ENCODE measurements around the gene YEATS2.
"Not testable (repeated sequence)": the region's sequence is repeated elsewhere in the genome, so short reads cannot be mapped to it uniquely, and the experiment has no call there.

Gene YEATS2

DNA sequence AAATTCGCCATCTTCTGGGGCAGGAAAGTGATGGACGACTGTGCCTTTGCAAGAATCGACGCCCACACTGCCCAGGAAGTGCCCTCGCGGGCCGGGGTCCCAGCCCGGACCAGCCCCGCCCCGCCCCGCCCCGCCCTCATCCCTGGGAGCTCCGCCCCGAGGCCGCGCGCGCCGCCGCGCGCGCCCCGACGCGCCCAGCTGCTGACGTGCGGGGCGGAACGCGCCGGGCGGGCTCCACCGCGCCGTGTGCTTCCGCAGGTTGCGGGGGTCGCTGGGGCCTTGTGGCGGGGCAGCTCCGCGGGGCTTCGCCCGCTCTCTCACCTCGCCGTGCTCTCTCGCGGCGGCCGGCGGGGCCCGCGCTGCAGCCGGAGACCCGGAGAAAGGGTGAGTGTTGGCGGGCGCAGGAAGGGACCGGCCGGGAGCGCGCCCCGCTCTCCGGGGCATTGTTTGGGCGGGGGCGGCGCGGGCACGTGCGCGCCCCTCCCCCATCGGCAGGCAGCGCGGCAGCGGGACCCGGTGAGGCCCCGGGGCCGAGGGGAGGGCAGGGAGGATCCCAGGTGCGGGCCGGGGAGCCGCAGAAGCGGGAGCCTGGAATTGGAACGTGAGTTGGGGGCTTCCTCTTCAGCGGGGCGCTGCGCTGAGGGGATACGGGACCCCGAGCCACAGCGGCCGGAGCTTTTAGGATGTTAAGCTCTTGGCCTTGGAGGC lies at the start of gene YEATS2:
Gene YEATS2, plus strand, starts transcription at position 188 of the 708 bp plus-strand sequence. CDS start 17,366 bp downstream, outside the sequence.
- peak; percentile 29 for DNase-seq (ENCODE audit: low read depth)
- peak within 1 kb of the TSS; percentile 70 for H3K4me3 ChIP-seq (ENCODE audit: low read depth, low read length)

DNA sequence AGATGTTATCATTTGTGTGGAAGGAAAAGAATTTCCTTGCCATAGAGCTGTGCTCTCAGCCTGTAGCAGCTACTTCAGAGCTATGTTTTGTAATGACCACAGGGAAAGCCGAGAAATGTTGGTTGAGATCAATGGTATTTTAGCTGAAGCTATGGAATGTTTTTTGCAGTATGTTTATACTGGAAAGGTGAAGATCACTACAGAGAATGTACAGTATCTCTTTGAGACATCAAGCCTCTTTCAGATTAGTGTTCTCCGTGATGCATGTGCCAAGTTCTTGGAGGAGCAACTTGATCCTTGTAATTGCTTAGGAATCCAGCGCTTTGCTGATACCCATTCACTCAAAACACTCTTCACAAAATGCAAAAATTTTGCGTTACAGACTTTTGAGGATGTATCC lies 47.0 kb upstream of the YEATS2 start:
- H3K4me3 ChIP-seq (ENCODE audit: low read depth, low read length): no peak overlapping the region
- DNase-seq (ENCODE audit: low read depth): no peak

DNA sequence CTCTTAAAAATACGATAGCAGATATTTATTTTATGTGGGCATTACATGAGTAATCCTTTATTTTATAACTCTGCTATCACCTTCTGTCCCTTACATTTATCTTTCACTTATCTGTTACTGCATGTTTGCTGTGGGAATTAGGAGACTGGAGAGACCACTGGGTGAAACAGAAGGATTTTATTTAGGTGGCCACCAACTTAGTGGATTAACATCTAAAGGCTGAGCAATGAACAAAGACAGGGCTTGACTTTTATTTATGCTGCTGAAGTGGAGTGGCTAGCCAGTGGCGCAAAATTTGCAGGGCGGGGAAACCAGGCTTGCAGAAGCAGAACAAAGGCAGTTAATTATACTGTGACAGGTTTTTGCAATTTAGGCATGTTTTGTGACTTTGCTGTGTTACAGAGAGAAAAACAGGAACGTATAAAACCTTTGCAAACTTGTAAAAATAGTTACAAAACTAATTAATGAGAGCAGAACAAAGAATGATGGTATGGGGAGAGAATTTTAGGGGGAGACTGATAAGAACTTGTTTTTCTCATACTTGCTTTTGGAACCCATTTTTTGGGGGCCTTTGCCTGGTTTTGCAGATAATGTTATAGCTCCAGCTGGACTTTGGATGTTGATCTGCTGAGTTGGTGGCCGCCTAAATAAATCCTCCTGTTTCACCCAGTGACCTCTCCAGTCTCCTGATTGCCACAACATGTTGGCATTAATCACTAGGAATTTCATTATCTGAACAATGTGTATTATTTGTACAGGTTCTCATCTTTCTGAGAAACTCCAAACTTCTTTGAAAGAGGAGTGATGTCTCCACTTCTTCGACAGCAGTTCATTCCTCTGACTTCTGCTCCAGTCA lies 44.2 kb upstream of the YEATS2 start:
- no peak for DNase-seq (ENCODE audit: low read depth)
- H3K4me3 ChIP-seq (ENCODE audit: low read depth, low read length): no peak overlapping the region

DNA sequence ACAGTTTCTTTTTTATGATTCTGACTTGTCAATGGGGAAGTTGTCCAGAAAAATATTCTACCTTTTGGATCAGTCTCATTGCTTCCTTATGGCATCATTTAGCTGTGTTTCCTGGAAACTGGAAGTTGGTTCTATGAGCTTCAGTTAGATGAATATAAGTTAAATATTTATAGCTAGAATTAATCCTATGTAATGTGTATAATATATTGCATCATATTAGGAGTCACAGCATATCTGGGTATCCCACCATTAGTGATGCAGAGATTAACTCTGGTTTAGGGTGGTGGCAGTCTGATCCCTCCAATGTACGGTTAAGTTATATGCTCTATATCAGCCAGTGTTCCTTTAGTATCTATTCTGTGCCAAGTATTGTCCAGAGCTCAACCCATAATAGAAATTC lies 42.9 kb upstream of the YEATS2 start:
- no peak overlapping the region for H3K4me3 ChIP-seq (ENCODE audit: low read depth, low read length)
- DNase-seq (ENCODE audit: low read depth): no peak

DNA sequence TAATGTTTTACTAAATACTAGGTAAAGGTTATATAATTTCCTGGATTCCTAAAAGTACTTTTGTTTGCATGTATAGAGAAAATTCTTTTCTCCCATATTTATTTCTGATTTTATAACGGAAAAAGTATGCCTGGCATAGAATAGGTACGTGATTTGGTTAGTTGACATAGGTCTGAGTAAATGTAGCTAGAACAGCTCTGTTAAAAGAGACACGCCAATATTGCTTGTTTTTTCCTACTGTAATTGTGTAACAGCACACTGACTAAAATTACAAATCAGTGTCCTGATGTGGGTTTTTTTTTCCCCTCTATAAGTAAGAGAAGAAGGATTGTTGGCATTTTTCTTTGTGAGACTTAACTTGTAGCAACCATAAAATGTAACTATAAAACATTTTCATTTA lies 35.5 kb upstream of the YEATS2 start:
- DNase-seq (ENCODE audit: low read depth): no peak
- no peak overlapping the region for H3K4me3 ChIP-seq (ENCODE audit: low read depth, low read length)

DNA sequence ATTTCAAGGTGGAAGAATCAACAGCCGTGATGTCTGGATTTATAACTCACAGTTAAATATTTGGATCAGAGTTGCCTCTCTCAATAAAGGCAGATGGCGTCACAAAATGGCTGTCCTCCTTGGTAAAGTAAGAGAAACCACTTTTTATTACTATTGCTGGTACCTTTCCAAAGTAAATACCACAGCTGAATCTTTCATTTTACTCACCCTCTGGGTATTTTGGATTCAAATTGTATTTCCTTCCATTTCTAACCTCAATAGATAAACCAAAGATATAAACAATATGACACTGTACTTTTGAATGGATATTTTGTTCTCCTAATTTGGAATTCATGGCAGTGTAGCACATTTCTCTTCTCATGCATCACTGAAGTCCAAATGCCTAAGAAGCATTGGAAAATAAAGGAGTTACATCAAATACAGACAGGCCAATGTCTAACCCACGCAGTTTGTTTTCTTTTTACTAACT lies 32.6 kb upstream of the YEATS2 start:
- peak; percentile 76 for DNase-seq (ENCODE audit: low read depth)
- H3K4me3 ChIP-seq (ENCODE audit: low read depth, low read length): no peak overlapping the region

DNA sequence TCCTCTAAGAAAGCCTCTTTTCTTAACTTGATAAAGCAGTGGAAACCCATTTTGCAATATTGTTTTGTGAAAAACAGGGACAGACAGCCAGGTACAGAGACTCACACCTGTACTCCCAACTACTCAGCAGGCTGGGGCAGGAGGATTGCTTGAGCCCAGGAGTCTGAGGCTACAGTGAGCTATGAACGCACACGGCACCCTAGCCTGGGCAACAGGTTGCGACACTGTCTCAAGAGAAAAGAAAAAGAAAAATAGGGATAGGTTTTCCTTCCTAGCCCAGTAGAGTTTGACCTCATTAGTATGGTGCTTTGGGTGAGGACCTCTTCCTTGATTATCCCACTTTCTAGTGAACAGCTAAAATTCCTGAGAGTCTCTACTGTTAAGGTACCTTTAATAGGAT lies 17.5 kb upstream of the YEATS2 start:
- no peak overlapping the region for H3K4me3 ChIP-seq (ENCODE audit: low read depth, low read length)

DNA sequence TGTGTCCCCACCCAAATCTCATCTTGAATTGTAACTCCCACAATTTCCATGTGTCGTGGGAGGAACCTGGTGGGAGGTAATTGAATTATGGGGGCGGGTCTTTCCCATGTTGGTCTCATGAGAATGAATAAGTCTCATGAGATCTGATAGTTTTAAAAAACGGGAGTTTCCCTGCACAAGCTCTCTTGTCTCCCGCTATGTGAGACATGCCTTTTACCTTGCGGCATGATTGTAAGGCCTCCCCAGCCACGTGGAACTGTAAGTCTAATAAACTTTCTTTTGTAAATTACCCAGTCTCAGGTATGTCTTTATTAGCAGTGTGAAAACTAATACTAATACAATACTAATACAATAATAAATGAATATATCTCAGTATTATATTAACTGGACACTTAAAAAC lies 9.9 kb upstream of the YEATS2 start:
- no peak overlapping the region for H3K4me3 ChIP-seq (ENCODE audit: low read depth, low read length)
- DNase-seq (ENCODE audit: low read depth): no peak

More for the DNA sequence above, 17.5 kb upstream of the YEATS2 start:
- DNase-seq (ENCODE audit: low read depth): no peak

DNA sequence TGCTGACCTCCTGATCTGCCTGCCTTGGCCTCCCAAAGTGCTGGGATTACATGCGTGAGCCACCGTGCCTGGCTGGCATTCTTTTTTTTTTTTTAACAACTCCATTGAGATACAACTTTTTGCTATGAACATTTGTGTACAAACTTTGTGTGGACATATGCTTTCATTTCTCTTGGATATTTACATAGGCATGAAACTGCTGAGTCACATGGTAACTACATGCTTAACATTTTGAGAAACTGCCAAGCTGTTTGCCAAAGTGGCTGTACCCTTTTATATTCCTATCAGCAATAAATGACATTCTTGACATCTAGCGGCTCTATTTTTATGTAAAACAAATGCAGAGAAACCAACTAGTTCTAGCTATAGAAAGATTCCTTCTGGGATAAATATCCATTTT lies 8.7 kb upstream of the YEATS2 start:
- no peak for DNase-seq (ENCODE audit: low read depth)

DNA sequence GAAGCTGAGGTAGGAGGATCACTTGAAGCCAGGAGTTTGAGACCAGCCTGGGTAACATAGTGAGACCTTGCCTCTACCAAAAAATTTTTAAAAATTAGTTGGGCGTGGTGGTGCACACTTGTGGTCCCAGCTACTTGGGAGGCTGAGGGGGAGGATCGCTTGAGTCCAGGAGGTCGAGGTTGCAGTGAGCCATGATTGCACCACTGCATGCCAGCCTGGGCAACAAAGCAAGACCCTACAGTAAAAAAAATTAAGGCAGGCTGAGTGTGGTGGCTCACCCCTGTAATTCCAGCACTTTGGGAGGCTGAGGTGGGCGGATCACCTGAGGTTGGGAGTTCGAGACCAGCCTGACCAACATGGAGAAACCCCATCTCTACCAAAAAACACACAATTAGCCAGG lies 8.0 kb upstream of the YEATS2 start:
- DNase-seq (ENCODE audit: low read depth); H3K4me3 ChIP-seq (ENCODE audit: low read depth, low read length): not testable (repeated sequence)

More for the DNA sequence above, 8.7 kb upstream of the YEATS2 start:
- no peak overlapping the region for H3K4me3 ChIP-seq (ENCODE audit: low read depth, low read length)

DNA sequence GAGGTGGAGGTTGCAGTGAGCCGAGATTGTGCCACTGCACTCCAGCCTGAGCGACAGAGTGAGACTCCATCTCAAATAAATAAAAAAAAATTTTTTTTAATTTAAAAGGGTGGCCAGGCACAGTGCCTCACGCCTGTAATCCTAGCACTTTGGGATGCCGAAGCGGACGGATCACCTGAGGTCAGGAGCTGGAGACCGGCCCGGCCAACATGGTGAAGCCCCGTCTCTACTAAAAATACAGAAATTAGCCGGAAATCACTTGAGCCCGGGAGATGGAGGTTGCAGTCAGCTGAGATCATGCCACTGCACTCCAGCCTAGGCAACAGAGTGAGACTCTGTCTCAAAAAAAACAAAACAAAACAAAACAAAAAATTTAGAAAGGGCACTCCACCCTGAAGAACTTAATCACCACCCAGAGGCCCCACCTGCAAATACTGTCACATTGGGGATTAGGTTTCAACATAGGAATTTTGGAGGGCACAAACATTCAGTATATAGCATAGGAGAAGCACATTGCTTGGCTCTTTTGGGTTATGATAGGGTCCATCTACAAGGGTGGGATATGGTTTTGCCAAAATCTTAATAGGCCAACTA lies 7.1 kb upstream of the YEATS2 start:
- no peak overlapping the region for H3K4me3 ChIP-seq (ENCODE audit: low read depth, low read length)
- no peak for DNase-seq (ENCODE audit: low read depth)

DNA sequence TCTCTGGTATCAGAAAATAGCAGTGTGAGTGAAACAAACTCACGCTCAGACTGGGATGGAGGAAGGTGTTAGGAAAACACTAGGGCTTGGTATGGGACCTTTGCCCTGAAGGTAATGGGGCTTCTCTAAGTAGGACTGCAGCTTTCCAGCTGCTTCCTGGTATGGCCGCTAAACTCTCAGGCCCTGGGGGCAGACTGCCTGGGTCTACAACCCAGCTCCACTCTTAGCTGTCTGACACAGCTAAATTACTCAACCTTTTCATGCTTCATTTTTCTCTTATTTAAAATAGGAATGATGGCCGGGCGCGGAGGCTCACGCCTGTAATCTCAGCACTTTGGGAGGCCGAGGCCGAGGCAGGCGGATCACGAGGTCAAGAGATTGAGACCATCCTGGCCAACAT lies 5.2 kb upstream of the YEATS2 start:
- no peak overlapping the region for H3K4me3 ChIP-seq (ENCODE audit: low read depth, low read length)
- DNase-seq (ENCODE audit: low read depth): no peak

DNA sequence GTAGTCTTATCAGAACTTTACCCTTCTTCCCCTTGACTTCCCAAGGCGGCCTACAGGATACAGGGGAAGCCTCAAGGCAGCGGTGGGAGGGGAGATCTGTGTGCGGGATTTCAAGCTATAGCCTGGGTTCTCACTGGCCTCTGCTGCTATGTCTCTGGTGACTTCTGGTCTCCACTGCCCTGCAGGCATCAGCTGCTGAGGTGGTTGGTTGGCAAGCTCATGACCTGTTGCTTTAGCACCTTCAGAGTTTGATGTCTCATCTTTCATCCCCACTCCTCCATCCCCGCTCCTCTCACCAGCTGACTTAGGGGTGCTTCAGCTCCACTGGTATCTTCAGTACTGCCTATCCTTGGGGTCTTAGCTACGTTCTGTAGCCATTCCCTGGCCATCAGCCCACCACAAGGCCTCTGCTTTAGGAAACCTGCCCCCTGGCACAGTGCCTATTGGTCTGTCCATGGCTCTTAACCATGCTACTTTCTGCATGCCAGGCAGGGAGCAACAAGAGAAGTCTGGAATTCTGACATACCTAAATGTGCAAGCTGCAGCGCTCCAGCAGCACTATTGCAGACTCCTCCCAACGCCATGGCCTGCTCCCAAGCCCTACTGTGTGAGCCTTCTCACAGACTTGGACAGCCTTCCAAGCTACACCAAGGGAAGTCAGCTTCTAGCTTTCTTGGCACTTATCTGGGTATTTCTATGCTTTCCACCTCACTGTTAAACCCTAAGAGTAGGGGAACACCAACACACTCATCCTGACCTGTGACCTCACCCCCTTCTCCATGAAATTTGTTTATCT lies 1.8 kb upstream of the YEATS2 start:
- no peak for DNase-seq (ENCODE audit: low read depth)
- H3K4me3 ChIP-seq (ENCODE audit: low read depth, low read length): no peak overlapping the region

DNA sequence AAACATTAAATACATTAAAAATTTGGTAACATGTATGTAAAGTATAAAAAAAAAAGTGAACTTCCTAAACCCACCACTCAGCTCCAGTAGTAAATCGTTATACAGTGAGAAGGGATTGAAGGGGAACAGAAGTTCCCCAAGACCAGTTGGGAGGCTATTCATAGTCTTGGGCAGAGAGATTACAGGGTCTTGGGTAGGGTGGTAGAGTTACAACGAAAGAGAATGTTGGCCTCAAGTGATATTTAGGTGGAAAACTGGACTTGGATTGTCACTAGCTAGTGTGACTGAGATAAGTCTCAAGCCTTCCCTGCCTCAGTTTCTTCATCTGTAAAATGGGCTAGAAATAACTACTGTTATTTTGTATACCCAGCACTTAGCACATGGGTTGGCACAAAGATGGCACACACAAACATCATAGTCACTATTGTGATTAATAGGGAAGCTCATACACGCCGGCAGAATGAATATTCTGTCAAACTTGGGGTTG lies 431 bp upstream of the YEATS2 start:
- peak overlapping the region; percentile 70 for H3K4me3 ChIP-seq (ENCODE audit: low read depth, low read length)
- no peak for DNase-seq (ENCODE audit: low read depth)

DNA sequence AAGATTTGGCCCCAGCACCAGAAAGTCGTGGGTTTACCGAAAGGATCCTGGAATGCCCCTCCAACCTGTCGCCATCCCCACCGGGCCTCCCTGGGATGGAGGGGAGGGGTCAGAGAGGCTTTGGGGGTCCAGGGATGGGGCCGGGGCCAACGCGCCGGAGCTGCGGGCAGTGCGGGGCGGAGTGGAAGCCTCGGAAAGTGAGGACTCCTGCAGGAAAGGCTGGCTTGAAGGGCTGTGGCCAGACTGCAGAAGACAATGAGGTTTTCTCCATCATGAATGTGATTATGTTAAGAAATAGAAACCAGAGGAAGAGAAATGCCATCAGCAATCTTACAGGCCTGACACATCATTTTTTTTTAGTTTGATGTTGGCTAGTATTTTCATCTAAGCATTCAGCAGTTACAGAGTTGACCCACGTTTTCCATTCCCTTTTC lies 738 bp downstream of the YEATS2 start:
- no peak for DNase-seq (ENCODE audit: low read depth)

DNA sequence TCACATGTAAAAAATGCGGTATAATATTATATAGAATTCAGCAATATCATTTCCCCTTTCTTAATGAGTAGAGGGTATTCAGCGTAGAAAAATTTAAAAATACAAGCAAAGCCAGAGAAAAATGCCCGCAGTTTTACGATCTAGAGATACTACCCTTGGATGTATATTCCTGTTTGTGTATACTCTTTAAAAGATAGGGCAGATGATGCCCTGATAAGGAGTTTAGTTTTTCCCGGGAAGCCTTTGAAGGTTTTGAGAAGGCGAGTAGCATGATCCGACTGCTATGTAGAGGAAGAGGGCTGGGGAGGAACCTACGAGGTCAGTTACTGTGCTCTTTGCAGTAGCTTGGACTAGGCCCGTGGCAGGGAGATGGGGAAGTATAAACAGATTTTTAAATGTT lies 1.2 kb downstream of the YEATS2 start:
- DNase-seq (ENCODE audit: low read depth): no peak
- H3K4me3 ChIP-seq (ENCODE audit: low read depth, low read length): peak overlapping the region; percentile 70

More for the DNA sequence above, 738 bp downstream of the YEATS2 start:
- peak overlapping the region; percentile 70 for H3K4me3 ChIP-seq (ENCODE audit: low read depth, low read length)

DNA sequence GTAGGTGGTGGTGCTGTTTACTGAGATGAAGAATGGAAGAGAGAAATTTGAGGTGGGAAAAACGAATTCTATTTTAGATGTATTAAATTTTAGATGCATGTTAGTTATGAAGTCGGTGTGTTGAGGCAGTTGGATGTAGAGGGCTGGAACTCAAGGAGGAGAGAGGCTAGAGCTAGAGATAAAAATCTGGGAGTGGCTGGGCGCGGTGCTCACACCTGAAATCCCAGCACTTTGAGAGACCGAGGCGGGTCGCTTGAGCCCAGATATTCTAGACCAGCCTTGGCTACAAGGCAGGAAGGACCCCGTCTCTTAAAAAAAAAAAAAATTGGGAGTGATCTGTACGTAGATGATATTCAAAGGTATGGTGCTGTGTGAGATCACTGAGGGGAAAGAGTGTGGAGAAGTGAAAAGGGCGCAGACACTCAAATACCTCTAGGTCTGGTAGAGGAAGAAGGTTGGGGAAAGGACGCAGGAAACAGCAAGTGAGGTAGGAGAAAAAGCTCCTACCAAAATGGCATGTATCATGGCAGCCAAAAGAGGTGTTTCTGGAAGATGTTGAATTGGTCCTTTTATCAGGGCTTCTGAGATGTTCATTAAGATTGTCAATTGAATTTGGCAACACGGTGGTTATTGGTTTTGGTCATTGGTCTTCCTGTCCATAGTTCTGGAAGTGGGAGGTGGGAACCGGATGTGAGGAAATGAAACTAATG lies 1.8 kb downstream of the YEATS2 start:
- DNase-seq (ENCODE audit: low read depth): no peak
- H3K4me3 ChIP-seq (ENCODE audit: low read depth, low read length): peak overlapping the region; percentile 70

DNA sequence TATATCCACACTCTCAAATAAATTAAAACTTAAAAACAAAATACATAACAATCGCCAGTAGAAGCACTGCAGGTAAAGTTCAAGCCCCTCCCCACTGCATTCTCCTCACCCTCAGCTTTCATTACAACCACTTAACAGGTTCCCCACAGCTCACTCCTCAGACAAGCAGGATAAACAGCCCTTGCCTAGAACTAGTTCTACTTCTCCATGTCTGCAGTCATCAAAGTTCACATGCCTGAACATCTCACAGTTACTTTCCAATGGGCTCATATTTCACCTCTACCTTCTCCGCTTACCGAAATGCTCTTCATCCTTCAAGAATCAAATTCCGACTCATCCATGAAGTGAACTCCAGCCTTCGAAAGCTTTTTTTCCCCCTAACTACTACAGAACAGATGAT lies 4.1 kb downstream of the YEATS2 start:
- DNase-seq (ENCODE audit: low read depth): no peak
- no peak overlapping the region for H3K4me3 ChIP-seq (ENCODE audit: low read depth, low read length)

DNA sequence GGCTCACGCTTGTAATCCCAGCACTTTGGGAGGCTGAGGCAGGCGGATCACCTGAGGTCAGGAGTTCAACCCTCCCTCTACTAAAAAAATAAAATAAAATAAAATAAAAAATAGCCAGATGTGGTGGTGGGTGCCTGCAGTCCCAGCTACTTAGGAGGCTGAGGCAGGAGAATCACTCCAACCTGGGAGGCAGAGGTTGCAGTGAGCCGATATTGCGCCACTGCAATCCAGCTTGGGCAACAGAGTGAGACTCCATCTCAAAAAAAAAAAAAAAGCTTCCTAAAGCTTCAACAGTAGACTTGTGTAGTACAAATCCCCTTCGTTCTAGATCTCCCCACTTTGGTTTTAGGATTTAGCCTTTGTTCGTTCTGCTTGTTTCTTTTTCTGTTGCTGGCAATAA lies 6.3 kb downstream of the YEATS2 start:
- DNase-seq (ENCODE audit: low read depth): not testable (repeated sequence)

More for the DNA sequence above, 6.3 kb downstream of the YEATS2 start:
- not testable (repeated sequence) for H3K4me3 ChIP-seq (ENCODE audit: low read depth, low read length)

All from skeletal muscle cell (primary cell).